Activated CD4-positive, alpha-beta T cell treated with anti-CD3 and anti-CD28 coated beads for 48 hours (primary cell): ENCODE data around the gene RNASE4.
"Not testable (repeated sequence)": the region's sequence is repeated elsewhere in the genome, so short reads cannot be mapped to it uniquely, and the experiment has no call there.

Experiments
- DNase-seq: peaks from one replicate; pipeline ENCODE4 v3.0.0-alpha.2; 2020

The RNASE4 gene

GRCh38 chr14:20699931-20700330, 15.6 kb downstream of the RNASE4 start:
- no peak for DNase-seq

GRCh38 chr14:20700965-20701364, 16.6 kb downstream of the RNASE4 start:
- DNase-seq = not testable (repeated sequence)

GRCh38 chr14:20706657-20707355, 22.4 kb downstream of the RNASE4 start:
- DNase-seq = no peak

- DNase-seq = no peak
Observed at GRCh38 chr14:20707622-20708021, 23.3 kb downstream of the RNASE4 start.

GRCh38 chr14:20711261-20711660, 26.9 kb downstream of the RNASE4 start:
- DNase-seq = no peak

- DNase-seq = no peak
Observed at GRCh38 chr14:20711685-20712084, 27.3 kb downstream of the RNASE4 start.

GRCh38 chr14:20712904-20713303, 28.5 kb downstream of the RNASE4 start:
- no peak for DNase-seq

GRCh38 chr14:20714593-20715250, 30.4 kb downstream of the RNASE4 start:
- DNase-seq = no peak

- DNase-seq = no peak
Observed at GRCh38 chr14:20719777-20720176, 35.4 kb downstream of the RNASE4 start.

- DNase-seq = no peak
Observed at GRCh38 chr14:20720741-20721140, 36.4 kb downstream of the RNASE4 start.

- DNase-seq = no peak
Observed at GRCh38 chr14:20722016-20722415, 37.7 kb downstream of the RNASE4 start.

GRCh38 chr14:20723488-20723887, 39.1 kb downstream of the RNASE4 start:
- no peak for DNase-seq

- not testable (repeated sequence) for DNase-seq
Observed at GRCh38 chr14:20726121-20726520, 41.8 kb downstream of the RNASE4 start.

- DNase-seq = no peak
Observed at GRCh38 chr14:20726531-20726930, 42.2 kb downstream of the RNASE4 start.

GRCh38 chr14:20730891-20731290, 46.5 kb downstream of the RNASE4 start:
- DNase-seq = no peak

- no peak for DNase-seq
Observed at GRCh38 chr14:20732477-20732876, 48.1 kb downstream of the RNASE4 start.

GRCh38 chr14:20732979-20733635, 48.7 kb downstream of the RNASE4 start:
- DNase-seq = no peak

GRCh38 chr14:20733684-20734429, 49.5 kb downstream of the RNASE4 start:
- no peak for DNase-seq

- DNase-seq = no peak
Observed at GRCh38 chr14:20734430-20734806, 50.1 kb downstream of the RNASE4 start.

- DNase-seq = not testable (repeated sequence)
Observed at GRCh38 chr14:20738292-20738691, 53.9 kb downstream of the RNASE4 start.

GRCh38 chr14:20742132-20742531, 57.8 kb downstream of the RNASE4 start:
- DNase-seq = no peak

- no peak for DNase-seq
Observed at GRCh38 chr14:20743556-20743955, 59.2 kb downstream of the RNASE4 start.

GRCh38 chr14:20745571-20746358, 61.4 kb downstream of the RNASE4 start, which contains the start of gene EDDM3A:
Gene EDDM3A (plus strand): TSS chr14:20745887. CDS start chr14:20747581, 1,694 bp downstream.
- DNase-seq = no peak
